GM12891 (cell line): Measurements from ENCODE around the gene ADAR.

Experiments
- PAX5 ChIP-seq: IDR thresholded peaks from 2 replicates; pipeline ENCODE4 v1.6.1; 2011; ENCODE audit warnings: low read length, moderate library complexity, mild to moderate bottlenecking; ENCODE audit not compliant: insufficient read depth, severe bottlenecking
- POLR2A ChIP-seq: IDR thresholded peaks from 2 replicates; pipeline ENCODE4 v1.6.1; 2011; ENCODE audit warnings: low read depth, low read length, control low read depth
- POLR2AphosphoS5 ChIP-seq: IDR thresholded peaks from 2 replicates; pipeline ENCODE4 v1.6.1; 2011; ENCODE audit warnings: low read depth, low read length, control low read depth
- POU2F2 ChIP-seq: IDR thresholded peaks from 2 replicates; pipeline ENCODE4 v1.6.1; 2011; ENCODE audit warnings: low read depth, mild to moderate bottlenecking, control low read depth, low read length, moderate library complexity
- TAF1 ChIP-seq: IDR thresholded peaks from 2 replicates; pipeline ENCODE4 v1.6.1; 2011; ENCODE audit warnings: low read depth, low read length, control low read depth

GRCh38 chr1:154614901-154615300, 6.9 kb upstream of the ADAR start:
- TF ChIP-seq POLR2A (no peak), POLR2AphosphoS5 (no peak), PAX5 (no peak), TAF1 (no peak), POU2F2 (no peak)
